H1 (cell line): ENCODE measurements around the gene PHTF2.

Experiments
- CBX5 ChIP-seq: fragments of 300-800, 300-1000 bp; sonication (generic); IDR thresholded peaks from 2 replicates; pipeline ENCODE4 v1.7.1; 2016; ENCODE audit warnings: antibody characterized with exemption, low read length, low read depth
- EP300 ChIP-seq, 2 experiments: IDR thresholded peaks; 1 replicate in 1 of 2; 2 replicates in 1 of 2; pipeline ENCODE4 v1.6.1; 2011 to 2012; ENCODE audit warnings: low read depth in 2 of 2, low read length in 2 of 2, mild to moderate bottlenecking in 2 of 2, borderline replicate concordance in 1 of 2, inconsistent platforms in 1 of 2, moderate library complexity in 1 of 2
- EZH2 ChIP-seq: fragments of 200-600 bp; sonication (generic); IDR thresholded peaks from 2 replicates; pipeline ENCODE4 v1.7.1; 2012; ENCODE audit warnings: low read depth, mild to moderate bottlenecking, moderate library complexity, low read length, inconsistent platforms; ENCODE audit not compliant: severe bottlenecking
- TAF1 ChIP-seq: IDR thresholded peaks from 2 replicates; pipeline ENCODE4 v1.6.1; 2011; ENCODE audit warnings: mild to moderate bottlenecking, low read depth, low read length
- TF ChIP-seq, protein P1 (sequence below), 3 experiments: IDR thresholded peaks; 1 replicate in 2 of 3; 2 replicates in 1 of 3; pipeline versions ENCODE4 v1.5.1 to v1.6.1; 2011; ENCODE audit warnings: low read length in 3 of 3, mild to moderate bottlenecking in 3 of 3, inconsistent platforms in 2 of 3, low read depth in 1 of 3, moderate library complexity in 1 of 3; ENCODE audit not compliant: insufficient read depth in 1 of 3; ENCODE audit errors: control extremely low read depth in 1 of 3

DNA sequence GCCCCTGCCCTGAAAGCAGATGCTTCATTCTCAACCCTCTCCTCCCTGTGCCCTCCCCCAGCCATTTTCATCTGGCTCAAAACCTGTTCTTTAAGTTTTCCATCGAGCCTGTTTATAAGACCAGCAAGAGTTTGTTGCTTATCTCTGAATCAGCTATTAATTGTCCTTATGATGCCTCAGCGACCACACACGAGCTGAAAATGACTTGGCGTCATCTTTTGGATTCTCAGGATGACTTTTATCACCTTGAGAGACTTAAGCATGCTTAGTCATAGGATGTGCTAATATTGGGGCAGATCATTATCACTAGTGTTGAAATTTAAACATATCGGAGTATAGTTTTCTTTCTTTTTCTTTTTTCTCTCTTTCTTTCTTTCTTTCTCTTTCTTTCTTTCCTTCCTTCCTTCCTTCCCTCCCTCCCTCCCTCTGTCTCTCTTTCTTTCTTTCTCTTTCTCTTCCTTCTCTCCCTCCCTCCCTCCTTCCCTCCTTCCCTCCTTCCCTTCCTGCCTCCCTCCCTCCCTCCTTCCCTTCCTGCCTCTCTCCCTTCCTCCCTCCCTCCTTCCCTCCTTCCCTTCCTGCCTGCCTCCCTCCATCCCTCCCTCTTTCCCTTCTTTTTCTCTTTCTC, 184.5 kb downstream of the PHTF2 start:
- no peak for TF ChIP-seq TAF1
- TF ChIP-seq, protein P1, sequence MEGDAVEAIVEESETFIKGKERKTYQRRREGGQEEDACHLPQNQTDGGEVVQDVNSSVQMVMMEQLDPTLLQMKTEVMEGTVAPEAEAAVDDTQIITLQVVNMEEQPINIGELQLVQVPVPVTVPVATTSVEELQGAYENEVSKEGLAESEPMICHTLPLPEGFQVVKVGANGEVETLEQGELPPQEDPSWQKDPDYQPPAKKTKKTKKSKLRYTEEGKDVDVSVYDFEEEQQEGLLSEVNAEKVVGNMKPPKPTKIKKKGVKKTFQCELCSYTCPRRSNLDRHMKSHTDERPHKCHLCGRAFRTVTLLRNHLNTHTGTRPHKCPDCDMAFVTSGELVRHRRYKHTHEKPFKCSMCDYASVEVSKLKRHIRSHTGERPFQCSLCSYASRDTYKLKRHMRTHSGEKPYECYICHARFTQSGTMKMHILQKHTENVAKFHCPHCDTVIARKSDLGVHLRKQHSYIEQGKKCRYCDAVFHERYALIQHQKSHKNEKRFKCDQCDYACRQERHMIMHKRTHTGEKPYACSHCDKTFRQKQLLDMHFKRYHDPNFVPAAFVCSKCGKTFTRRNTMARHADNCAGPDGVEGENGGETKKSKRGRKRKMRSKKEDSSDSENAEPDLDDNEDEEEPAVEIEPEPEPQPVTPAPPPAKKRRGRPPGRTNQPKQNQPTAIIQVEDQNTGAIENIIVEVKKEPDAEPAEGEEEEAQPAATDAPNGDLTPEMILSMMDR (IDR thresholded peaks at IDR 0.05; ENCODE audit: control extremely low read depth in 1 of 3, insufficient read depth in 1 of 3, low read depth in 1 of 3, low read length in 3 of 3) = no peak
- TF ChIP-seq CBX5 = no peak
- no peak for TF ChIP-seq EP300 (IDR thresholded peaks at IDR 0.05; ENCODE audit: borderline replicate concordance in 1 of 2, low read depth in 2 of 2, low read length in 2 of 2)
- no peak for TF ChIP-seq EZH2
